KMS-11 (cell line): ENCODE measurements around the gene CASTOR1.

ENCODE experiments used
- H2AFZ ChIP-seq: fragments of 200-600 bp; sonication (generic); 2 replicates; pipeline ENCODE4 v1.6.1; 2016; ENCODE audit warnings: antibody characterized with exemption, mixed run types, low read depth
- H3K27ac ChIP-seq: fragments of 200-600 bp; sonication (generic); 2 replicates; pipeline ENCODE4 v1.6.1; 2016; ENCODE audit warnings: mild to moderate bottlenecking, mixed run types
- H3K27me3 ChIP-seq: fragments of 200-600 bp; sonication (generic); 2 replicates; pipeline ENCODE4 v1.6.1; 2017; ENCODE audit warnings: mild to moderate bottlenecking, low read depth, mixed run types, moderate library complexity; ENCODE audit not compliant: insufficient read depth
- H3K36me3 ChIP-seq: fragments of 200-600 bp; sonication (generic); 2 replicates; pipeline ENCODE4 v1.6.1; 2017; ENCODE audit warnings: mild to moderate bottlenecking, mixed run types; ENCODE audit not compliant: insufficient read depth
- H3K4me1 ChIP-seq: fragments of 200-600 bp; sonication (generic); 2 replicates; pipeline ENCODE4 v1.6.1; 2016; ENCODE audit warnings: mild to moderate bottlenecking, low read depth, mixed run types; ENCODE audit not compliant: poor library complexity, severe bottlenecking
- H3K4me2 ChIP-seq: fragments of 200-600 bp; sonication (generic); 2 replicates; pipeline ENCODE4 v1.7.0; 2016; ENCODE audit warnings: mild to moderate bottlenecking, mixed run types
- H3K4me3 ChIP-seq: fragments of 200-600 bp; sonication (generic); IDR thresholded peaks from 2 replicates; pipeline ENCODE4 v1.6.1; 2017; ENCODE audit warnings: low read depth, low read length, mixed read lengths; ENCODE audit not compliant: insufficient read depth
- H3K79me2 ChIP-seq: fragments of 200-600 bp; sonication (generic); 2 replicates; pipeline ENCODE4 v1.6.1; 2016; ENCODE audit warnings: low read depth, mixed run types; ENCODE audit not compliant: insufficient read depth
- H3K9ac ChIP-seq: fragments of 200-600 bp; sonication (generic); 2 replicates; pipeline ENCODE4 v1.6.1; 2016; ENCODE audit warnings: mild to moderate bottlenecking, mixed run types
- H4K20me1 ChIP-seq: fragments of 200-600 bp; sonication (generic); 2 replicates; pipeline ENCODE4 v1.6.1; 2016; ENCODE audit warnings: mild to moderate bottlenecking, mixed run types; ENCODE audit not compliant: insufficient read depth
- CTCF ChIP-seq: fragments of 200-600 bp; sonication (generic); conservative IDR thresholded peaks from 2 replicates; pipeline ENCODE4 v1.6.1; 2017; ENCODE audit warnings: low read depth, mild to moderate bottlenecking, antibody characterized with exemption, low read length, moderate library complexity, mixed read lengths

Gene CASTOR1

DNA sequence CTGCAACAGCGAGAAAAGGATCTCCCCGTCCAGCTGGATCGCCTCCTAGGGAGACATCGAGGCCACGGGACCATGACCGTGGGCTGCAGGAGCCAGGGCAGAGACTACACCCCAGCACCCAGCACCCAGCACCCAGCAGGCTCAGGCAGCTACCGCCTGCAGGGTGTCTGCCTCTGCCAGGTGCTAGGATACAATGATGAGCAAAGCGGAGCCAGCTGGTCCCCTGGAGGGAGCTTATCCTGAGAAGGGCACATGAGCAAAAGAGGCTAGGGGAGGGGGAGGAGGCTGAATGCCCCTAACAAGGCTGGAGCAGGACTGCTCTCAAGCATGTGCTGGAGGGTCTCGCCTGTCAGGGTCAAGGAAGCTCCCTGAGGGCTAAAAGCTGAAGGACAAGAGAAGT, 4.8 kb upstream of the CASTOR1 start:
- no peak overlapping the region for H3K27ac ChIP-seq
- H3K4me3 ChIP-seq = no peak overlapping the region
- no peak overlapping the region for H3K9ac ChIP-seq
- no peaks in the 10 kb centered on the region for H3K27me3 ChIP-seq
- no peaks in the 10 kb centered on the region for H4K20me1 ChIP-seq
- H3K4me2 ChIP-seq = no peak overlapping the region
- no peaks in the 10 kb centered on the region for H3K79me2 ChIP-seq
- no peaks in the 10 kb centered on the region for H3K36me3 ChIP-seq
- TF ChIP-seq CTCF = no peak
- H3K4me1 ChIP-seq = peaks cover 31% of the 10 kb centered on the region
- H2AFZ ChIP-seq = no peak overlapping the region

DNA sequence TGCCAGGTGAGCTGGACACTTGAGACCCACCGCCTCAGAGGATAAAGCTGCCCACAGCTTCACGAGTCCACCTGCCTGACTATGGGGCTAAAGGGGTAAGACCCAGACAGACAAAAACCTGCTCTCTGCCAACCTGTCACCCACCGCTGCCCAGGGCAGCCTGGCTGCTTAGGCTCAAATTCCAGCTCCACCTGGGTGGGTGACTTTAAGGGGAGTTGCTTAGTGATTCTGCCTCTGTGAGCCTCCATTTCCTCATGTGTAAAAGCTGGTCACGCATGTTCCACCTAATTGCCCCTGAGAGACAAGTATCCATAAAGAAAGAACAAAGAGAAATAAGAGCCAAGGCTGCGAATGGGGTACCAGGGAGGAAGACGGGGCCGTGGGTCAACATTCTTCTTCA, 3.7 kb upstream of the CASTOR1 start:
- Histone ChIP-seq H3K27me3 (no peaks in the 10 kb centered on the region), H3K27ac (no peak overlapping the region), H4K20me1 (no peaks in the 10 kb centered on the region), H3K4me2 (no peak overlapping the region), H3K9ac (no peak overlapping the region), H3K4me3 (no peak overlapping the region), H3K79me2 (no peaks in the 10 kb centered on the region), H2AFZ (no peak overlapping the region), H3K4me1 (peaks cover 37% of the 10 kb centered on the region), H3K36me3 (no peaks in the 10 kb centered on the region)
- TF ChIP-seq CTCF = no peak

DNA sequence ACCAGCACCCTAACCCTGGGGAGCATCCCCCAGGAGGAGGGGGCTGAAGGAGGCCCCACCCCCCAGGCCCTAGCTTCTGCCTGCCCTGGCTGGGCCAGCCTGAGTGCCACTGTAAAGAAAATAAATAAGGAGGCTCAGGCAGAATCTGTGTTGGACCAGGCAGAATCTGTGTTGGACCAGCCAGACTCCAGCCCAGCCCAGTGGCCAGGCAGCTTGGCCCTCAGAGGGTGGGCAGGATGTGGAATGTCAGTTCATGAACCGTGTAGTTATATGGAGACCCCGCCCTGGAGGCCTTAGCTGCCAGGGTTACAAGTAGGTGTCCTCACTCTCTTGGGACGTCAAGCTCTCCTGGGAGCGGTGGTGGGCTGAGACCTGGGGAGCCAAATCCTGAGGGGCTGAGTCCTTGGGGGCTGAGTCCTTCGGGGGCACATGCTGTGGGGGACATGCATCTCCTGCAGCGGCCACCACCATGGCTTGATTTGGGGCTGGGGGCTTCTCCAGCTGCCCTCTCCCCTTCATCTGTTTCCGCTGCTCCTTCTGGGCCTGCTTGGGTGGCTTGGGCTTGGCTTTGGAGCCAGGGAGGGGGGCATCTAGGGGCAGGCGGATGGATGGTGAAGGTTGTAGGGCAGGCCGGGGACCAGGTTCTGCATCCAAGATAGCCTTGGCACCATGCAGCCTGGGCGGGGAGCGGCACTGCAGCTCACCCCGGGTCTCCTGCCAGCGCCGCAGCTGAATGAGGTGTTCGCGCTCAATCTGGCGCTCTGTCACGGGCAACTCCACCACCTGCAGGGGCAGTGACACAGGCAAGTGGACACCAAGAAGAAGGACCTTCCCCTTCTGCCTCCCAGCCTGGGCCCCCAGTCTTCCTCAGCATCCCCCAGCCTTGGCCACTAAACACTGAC, 3.0 kb upstream of the CASTOR1 start:
- Histone ChIP-seq H3K9ac (no peak overlapping the region), H3K4me3 (no peak overlapping the region), H3K27me3 (no peaks in the 10 kb centered on the region), H3K27ac (no peak overlapping the region), H3K36me3 (no peaks in the 10 kb centered on the region), H3K4me2 (no peak overlapping the region), H2AFZ (no peak overlapping the region), H3K4me1 (peaks cover 42% of the 10 kb centered on the region), H4K20me1 (no peaks in the 10 kb centered on the region), H3K79me2 (no peaks in the 10 kb centered on the region)
- no peak for TF ChIP-seq CTCF

DNA sequence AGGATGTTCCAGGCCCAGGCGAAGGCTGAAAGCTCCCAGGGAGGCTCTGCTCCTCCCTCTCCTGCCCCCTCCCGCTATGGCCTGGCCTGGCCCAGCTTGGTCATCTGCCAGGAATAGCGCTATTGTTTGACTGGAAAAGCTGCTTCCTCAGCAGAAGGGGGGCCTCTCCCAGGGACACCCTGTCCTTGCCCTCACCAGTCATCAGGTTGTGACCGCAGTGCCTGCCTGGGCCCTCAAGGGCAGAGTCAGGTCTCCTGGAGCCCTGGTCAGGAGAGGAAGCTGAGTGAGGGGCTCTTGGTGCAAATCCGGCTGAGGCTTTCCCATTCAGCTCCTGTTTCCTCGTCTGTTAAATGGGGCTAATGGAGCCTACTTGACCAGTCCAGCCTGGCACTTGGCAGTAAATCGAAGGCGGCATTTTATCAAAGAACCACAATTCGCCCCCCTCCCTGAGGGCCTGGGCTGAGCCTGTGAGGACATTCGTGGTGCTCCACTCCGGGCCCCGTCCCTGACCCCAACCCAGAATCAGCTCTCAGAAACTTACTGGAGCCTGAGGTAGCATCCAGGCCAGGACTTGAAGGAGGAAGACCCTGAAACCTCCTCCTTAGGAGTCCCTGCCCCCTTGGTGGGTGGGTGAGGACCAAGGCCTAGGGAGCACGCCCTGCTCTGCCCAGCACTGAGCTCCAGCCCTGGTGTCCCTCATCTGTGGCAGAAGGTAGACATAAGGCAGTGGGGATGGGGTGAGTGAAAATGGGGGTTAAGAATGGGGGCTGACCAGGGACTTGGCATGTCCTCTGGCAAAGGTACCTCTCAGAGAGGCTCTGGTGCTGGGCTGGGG, 2.0 kb upstream of the CASTOR1 start:
- TF ChIP-seq CTCF = no peak
- Histone ChIP-seq H3K4me2 (no peak overlapping the region; the same call in 1 of the 2 replicates), H3K27ac (no peak overlapping the region), H3K79me2 (no peaks in the 10 kb centered on the region), H2AFZ (no peak overlapping the region), H3K36me3 (no peaks in the 10 kb centered on the region), H3K9ac (no peak overlapping the region), H3K27me3 (no peaks in the 10 kb centered on the region), H4K20me1 (no peaks in the 10 kb centered on the region), H3K4me3 (no peak overlapping the region), H3K4me1 (peaks cover 37% of the 10 kb centered on the region)
